ENCODE results near the gene CCR6.
"Not testable (repeated sequence)": the region's sequence is repeated elsewhere in the genome, so short reads cannot be mapped to it uniquely, and the experiment has no call there.

Gene CCR6

GRCh38 chr6:167165858-167166471 is 43.1 kb downstream of the CCR6 start:
- peaks cover 4% of the 10 kb centered on the region for H3K4me1 Mint-ChIP-seq
- H3K27ac Mint-ChIP-seq = no peak overlapping the region
- no peaks in the 10 kb centered on the region for H3K9me3 Mint-ChIP-seq
- no peak for DNase-seq
- no peaks in the 10 kb centered on the region for H3K36me3 Mint-ChIP-seq (ENCODE audit: low read depth)
- no peak for TF ChIP-seq CTCF (IDR thresholded peaks at IDR 0.05)
- H3K4me3 Mint-ChIP-seq = no peak overlapping the region
- peaks cover 17% of the 10 kb centered on the region for H3K27me3 Mint-ChIP-seq (ENCODE audit: low read depth, poor library complexity)

GRCh38 chr6:167167699-167168098 is 44.8 kb downstream of the CCR6 start:
- not testable (repeated sequence) for H3K4me1 Mint-ChIP-seq; H3K36me3 Mint-ChIP-seq (ENCODE audit: low read depth); DNase-seq; H3K4me3 Mint-ChIP-seq; H3K27ac Mint-ChIP-seq; H3K9me3 Mint-ChIP-seq
- H3K27me3 Mint-ChIP-seq (ENCODE audit: low read depth, poor library complexity) = peaks cover 21% of the 10 kb centered on the region

GRCh38 chr6:167168296-167168695 is 45.4 kb downstream of the CCR6 start:
- H3K4me1 Mint-ChIP-seq = not testable (repeated sequence)
- peaks cover 23% of the 10 kb centered on the region for H3K27me3 Mint-ChIP-seq (ENCODE audit: low read depth, poor library complexity)

GRCh38 chr6:167169867-167170266 is 47.0 kb downstream of the CCR6 start:
- Mint-ChIP-seq H3K27me3 (ENCODE audit: low read depth, poor library complexity) (peaks cover 23% of the 10 kb centered on the region), H3K27ac (peak overlapping the region; percentile 87)
- H3K36me3 Mint-ChIP-seq (ENCODE audit: low read depth); H3K4me3 Mint-ChIP-seq; H3K4me1 Mint-ChIP-seq; DNase-seq; H3K9me3 Mint-ChIP-seq: not testable (repeated sequence)

More at GRCh38 chr6:167168296-167168695, 45.4 kb downstream of the CCR6 start:
- not testable (repeated sequence) for H3K27ac Mint-ChIP-seq; H3K4me3 Mint-ChIP-seq; H3K9me3 Mint-ChIP-seq; H3K36me3 Mint-ChIP-seq (ENCODE audit: low read depth); DNase-seq

GRCh38 chr6:167171300-167171699 is 48.4 kb downstream of the CCR6 start:
- not testable (repeated sequence) for DNase-seq; H3K36me3 Mint-ChIP-seq (ENCODE audit: low read depth); H3K9me3 Mint-ChIP-seq; H3K4me3 Mint-ChIP-seq; H3K27ac Mint-ChIP-seq; H3K4me1 Mint-ChIP-seq
- H3K27me3 Mint-ChIP-seq (ENCODE audit: low read depth, poor library complexity) = peaks cover 20% of the 10 kb centered on the region

- H3K36me3 Mint-ChIP-seq (ENCODE audit: low read depth); H3K4me1 Mint-ChIP-seq; H3K27ac Mint-ChIP-seq; H3K4me3 Mint-ChIP-seq; H3K9me3 Mint-ChIP-seq; DNase-seq: not testable (repeated sequence)
- H3K27me3 Mint-ChIP-seq (ENCODE audit: low read depth, poor library complexity) = peaks cover 18% of the 10 kb centered on the region
Measured at GRCh38 chr6:167172011-167172410, 49.1 kb downstream of the CCR6 start.

- H3K36me3 Mint-ChIP-seq (ENCODE audit: low read depth); H3K27ac Mint-ChIP-seq: not testable (repeated sequence)
Measured at GRCh38 chr6:167177271-167177670, 54.4 kb downstream of the CCR6 start.

GRCh38 chr6:167178896-167179655 is 56.2 kb downstream of the CCR6 start:
- DNase-seq = not testable (repeated sequence)

More at GRCh38 chr6:167177271-167177670, 54.4 kb downstream of the CCR6 start:
- H3K4me1 Mint-ChIP-seq; DNase-seq; H3K4me3 Mint-ChIP-seq; H3K27me3 Mint-ChIP-seq (ENCODE audit: low read depth, poor library complexity); H3K9me3 Mint-ChIP-seq: not testable (repeated sequence)

GRCh38 chr6:167180086-167180485 is 57.2 kb downstream of the CCR6 start:
- not testable (repeated sequence) for H3K27ac Mint-ChIP-seq; H3K4me1 Mint-ChIP-seq; H3K36me3 Mint-ChIP-seq (ENCODE audit: low read depth); H3K27me3 Mint-ChIP-seq (ENCODE audit: low read depth, poor library complexity); H3K4me3 Mint-ChIP-seq; H3K9me3 Mint-ChIP-seq; DNase-seq

More at GRCh38 chr6:167178896-167179655, 56.2 kb downstream of the CCR6 start:
- H3K27ac Mint-ChIP-seq; H3K4me3 Mint-ChIP-seq; H3K4me1 Mint-ChIP-seq; H3K9me3 Mint-ChIP-seq; H3K27me3 Mint-ChIP-seq (ENCODE audit: low read depth, poor library complexity); H3K36me3 Mint-ChIP-seq (ENCODE audit: low read depth): not testable (repeated sequence)

- H3K27me3 Mint-ChIP-seq (ENCODE audit: low read depth, poor library complexity); H3K9me3 Mint-ChIP-seq; DNase-seq; H3K4me3 Mint-ChIP-seq; H3K4me1 Mint-ChIP-seq; H3K36me3 Mint-ChIP-seq (ENCODE audit: low read depth); H3K27ac Mint-ChIP-seq: not testable (repeated sequence)
Measured at GRCh38 chr6:167181351-167181750, 58.5 kb downstream of the CCR6 start.

All from nephron progenitor cell (in vitro differentiated cells).